ENCODE measurements around the gene GABRR3. TPM values are rescaled to one million over a fixed set of nuclear protein-coding genes. Genes with fewer than 3 reads are reported as not detected.

Gene GABRR3
- total and polyA plus RNA-seq, 2 experiments from 2014 or later = not detected

DNA sequence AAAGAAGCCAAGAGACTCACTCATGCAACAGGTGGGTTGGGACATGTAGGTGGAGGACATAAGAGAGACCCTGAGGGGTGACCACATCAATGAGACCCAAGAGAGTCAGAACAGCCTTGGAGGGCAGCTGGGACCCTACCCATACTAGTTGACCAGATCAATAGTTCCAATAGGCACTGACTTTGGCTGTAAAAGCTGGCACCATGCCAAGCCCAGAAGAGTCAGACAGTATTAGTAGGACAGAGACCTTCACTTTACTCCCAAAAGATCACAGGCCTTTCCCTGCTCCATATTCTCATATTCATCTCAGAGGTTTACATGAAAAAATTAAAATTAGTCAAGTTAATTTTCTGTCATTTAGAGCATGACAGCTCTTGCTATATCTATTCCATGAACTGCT is 20.9 kb upstream of the GABRR3 start:
- Histone ChIP-seq H2AFZ (no peak overlapping the region), H3K4me2 (no peak overlapping the region), H3K9me2 (ENCODE audit: insufficient read depth) (0 out of 2 replicates have a peak, but pooled peaks cover 4% of the 10 kb centered on the region), H3F3A (replicated peaks; ENCODE audit: low read depth) (no peaks in the 10 kb centered on the region), H3K79me2 (replicated peaks; ENCODE audit: insufficient read depth) (no peaks in the 10 kb centered on the region), H3K4me3 (no peak overlapping the region), H3K27ac (ENCODE audit: low read depth) (no peak overlapping the region), H4K20me1 (replicated peaks; ENCODE audit: insufficient read depth) (no peaks in the 10 kb centered on the region), H3K4me1 (ENCODE audit: insufficient read depth) (peaks cover 5% of the 10 kb centered on the region; the same call in 1 of the 2 replicates), H3K36me3 (ENCODE audit: insufficient read depth) (no peaks in the 10 kb centered on the region), H3K27me3 (ENCODE audit: insufficient read depth) (no peaks in the 10 kb centered on the region)
- H3K4me1 Mint-ChIP-seq = peaks cover 6% of the 10 kb centered on the region; the same call in 2 of the 3 replicates
- ATAC-seq = no peak
- no peak for TF ChIP-seq JUNB (IDR thresholded peaks at IDR 0.05; ENCODE audit: unreplicated experiment)
- no peak for TF ChIP-seq STAT1 (IDR thresholded peaks at IDR 0.05; ENCODE audit: unreplicated experiment)
- TF ChIP-seq, protein P1, sequence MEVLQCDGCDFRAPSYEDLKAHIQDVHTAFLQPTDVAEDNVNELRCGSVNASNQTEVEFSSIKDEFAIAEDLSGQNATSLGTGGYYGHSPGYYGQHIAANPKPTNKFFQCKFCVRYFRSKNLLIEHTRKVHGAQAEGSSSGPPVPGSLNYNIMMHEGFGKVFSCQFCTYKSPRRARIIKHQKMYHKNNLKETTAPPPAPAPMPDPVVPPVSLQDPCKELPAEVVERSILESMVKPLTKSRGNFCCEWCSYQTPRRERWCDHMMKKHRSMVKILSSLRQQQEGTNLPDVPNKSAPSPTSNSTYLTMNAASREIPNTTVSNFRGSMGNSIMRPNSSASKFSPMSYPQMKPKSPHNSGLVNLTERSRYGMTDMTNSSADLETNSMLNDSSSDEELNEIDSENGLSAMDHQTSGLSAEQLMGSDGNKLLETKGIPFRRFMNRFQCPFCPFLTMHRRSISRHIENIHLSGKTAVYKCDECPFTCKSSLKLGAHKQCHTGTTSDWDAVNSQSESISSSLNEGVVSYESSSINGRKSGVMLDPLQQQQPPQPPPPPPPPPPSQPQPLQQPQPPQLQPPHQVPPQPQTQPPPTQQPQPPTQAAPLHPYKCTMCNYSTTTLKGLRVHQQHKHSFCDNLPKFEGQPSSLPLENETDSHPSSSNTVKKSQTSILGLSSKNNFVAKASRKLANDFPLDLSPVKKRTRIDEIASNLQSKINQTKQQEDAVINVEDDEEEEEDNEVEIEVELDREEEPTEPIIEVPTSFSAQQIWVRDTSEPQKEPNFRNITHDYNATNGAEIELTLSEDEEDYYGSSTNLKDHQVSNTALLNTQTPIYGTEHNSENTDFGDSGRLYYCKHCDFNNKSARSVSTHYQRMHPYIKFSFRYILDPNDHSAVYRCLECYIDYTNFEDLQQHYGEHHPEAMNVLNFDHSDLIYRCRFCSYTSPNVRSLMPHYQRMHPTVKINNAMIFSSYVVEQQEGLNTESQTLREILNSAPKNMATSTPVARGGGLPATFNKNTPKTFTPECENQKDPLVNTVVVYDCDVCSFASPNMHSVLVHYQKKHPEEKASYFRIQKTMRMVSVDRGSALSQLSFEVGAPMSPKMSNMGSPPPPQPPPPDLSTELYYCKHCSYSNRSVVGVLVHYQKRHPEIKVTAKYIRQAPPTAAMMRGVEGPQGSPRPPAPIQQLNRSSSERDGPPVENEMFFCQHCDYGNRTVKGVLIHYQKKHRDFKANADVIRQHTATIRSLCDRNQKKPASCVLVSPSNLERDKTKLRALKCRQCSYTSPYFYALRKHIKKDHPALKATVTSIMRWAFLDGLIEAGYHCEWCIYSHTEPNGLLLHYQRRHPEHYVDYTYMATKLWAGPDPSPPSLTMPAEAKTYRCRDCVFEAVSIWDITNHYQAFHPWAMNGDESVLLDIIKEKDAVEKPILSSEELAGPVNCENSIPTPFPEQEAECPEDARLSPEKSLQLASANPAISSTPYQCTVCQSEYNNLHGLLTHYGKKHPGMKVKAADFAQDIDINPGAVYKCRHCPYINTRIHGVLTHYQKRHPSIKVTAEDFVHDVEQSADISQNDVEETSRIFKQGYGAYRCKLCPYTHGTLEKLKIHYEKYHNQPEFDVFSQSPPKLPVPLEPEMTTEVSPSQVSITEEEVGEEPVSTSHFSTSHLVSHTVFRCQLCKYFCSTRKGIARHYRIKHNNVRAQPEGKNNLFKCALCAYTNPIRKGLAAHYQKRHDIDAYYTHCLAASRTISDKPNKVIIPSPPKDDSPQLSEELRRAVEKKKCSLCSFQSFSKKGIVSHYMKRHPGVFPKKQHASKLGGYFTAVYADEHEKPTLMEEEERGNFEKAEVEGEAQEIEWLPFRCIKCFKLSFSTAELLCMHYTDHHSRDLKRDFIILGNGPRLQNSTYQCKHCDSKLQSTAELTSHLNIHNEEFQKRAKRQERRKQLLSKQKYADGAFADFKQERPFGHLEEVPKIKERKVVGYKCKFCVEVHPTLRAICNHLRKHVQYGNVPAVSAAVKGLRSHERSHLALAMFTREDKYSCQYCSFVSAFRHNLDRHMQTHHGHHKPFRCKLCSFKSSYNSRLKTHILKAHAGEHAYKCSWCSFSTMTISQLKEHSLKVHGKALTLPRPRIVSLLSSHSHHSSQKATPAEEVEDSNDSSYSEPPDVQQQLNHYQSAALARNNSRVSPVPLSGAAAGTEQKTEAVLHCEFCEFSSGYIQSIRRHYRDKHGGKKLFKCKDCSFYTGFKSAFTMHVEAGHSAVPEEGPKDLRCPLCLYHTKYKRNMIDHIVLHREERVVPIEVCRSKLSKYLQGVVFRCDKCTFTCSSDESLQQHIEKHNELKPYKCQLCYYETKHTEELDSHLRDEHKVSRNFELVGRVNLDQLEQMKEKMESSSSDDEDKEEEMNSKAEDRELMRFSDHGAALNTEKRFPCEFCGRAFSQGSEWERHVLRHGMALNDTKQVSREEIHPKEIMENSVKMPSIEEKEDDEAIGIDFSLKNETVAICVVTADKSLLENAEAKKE (CRISPR knock-in tag; IDR thresholded peaks at IDR 0.05) = no peak
- no peak for TF ChIP-seq NANOG (IDR thresholded peaks at IDR 0.05; ENCODE audit: borderline replicate concordance)
- TF ChIP-seq, protein P2, sequence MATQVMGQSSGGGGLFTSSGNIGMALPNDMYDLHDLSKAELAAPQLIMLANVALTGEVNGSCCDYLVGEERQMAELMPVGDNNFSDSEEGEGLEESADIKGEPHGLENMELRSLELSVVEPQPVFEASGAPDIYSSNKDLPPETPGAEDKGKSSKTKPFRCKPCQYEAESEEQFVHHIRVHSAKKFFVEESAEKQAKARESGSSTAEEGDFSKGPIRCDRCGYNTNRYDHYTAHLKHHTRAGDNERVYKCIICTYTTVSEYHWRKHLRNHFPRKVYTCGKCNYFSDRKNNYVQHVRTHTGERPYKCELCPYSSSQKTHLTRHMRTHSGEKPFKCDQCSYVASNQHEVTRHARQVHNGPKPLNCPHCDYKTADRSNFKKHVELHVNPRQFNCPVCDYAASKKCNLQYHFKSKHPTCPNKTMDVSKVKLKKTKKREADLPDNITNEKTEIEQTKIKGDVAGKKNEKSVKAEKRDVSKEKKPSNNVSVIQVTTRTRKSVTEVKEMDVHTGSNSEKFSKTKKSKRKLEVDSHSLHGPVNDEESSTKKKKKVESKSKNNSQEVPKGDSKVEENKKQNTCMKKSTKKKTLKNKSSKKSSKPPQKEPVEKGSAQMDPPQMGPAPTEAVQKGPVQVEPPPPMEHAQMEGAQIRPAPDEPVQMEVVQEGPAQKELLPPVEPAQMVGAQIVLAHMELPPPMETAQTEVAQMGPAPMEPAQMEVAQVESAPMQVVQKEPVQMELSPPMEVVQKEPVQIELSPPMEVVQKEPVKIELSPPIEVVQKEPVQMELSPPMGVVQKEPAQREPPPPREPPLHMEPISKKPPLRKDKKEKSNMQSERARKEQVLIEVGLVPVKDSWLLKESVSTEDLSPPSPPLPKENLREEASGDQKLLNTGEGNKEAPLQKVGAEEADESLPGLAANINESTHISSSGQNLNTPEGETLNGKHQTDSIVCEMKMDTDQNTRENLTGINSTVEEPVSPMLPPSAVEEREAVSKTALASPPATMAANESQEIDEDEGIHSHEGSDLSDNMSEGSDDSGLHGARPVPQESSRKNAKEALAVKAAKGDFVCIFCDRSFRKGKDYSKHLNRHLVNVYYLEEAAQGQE (IDR thresholded peaks at IDR 0.05; ENCODE audit: unreplicated experiment) = no peak
- no peak for TF ChIP-seq CREB1 (CRISPR knock-in tag; IDR thresholded peaks at IDR 0.05; ENCODE audit: low read depth)
- no peak for TF ChIP-seq ZNF114 (CRISPR knock-in tag; IDR thresholded peaks at IDR 0.05)
- no peak for TF ChIP-seq EZH2phosphoT487 (IDR thresholded peaks at IDR 0.05; ENCODE audit: unreplicated experiment)
- TF ChIP-seq, protein P3, sequence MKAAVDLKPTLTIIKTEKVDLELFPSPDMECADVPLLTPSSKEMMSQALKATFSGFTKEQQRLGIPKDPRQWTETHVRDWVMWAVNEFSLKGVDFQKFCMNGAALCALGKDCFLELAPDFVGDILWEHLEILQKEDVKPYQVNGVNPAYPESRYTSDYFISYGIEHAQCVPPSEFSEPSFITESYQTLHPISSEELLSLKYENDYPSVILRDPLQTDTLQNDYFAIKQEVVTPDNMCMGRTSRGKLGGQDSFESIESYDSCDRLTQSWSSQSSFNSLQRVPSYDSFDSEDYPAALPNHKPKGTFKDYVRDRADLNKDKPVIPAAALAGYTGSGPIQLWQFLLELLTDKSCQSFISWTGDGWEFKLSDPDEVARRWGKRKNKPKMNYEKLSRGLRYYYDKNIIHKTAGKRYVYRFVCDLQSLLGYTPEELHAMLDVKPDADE (IDR thresholded peaks at IDR 0.05) = no peak
- no peak for TF ChIP-seq ZNF331 (CRISPR knock-in tag; IDR thresholded peaks at IDR 0.05; ENCODE audit: low read depth)
- no peak for TF ChIP-seq POLR2AphosphoS5 (IDR thresholded peaks at IDR 0.05; ENCODE audit: low read depth)
- TF ChIP-seq, protein P4, sequence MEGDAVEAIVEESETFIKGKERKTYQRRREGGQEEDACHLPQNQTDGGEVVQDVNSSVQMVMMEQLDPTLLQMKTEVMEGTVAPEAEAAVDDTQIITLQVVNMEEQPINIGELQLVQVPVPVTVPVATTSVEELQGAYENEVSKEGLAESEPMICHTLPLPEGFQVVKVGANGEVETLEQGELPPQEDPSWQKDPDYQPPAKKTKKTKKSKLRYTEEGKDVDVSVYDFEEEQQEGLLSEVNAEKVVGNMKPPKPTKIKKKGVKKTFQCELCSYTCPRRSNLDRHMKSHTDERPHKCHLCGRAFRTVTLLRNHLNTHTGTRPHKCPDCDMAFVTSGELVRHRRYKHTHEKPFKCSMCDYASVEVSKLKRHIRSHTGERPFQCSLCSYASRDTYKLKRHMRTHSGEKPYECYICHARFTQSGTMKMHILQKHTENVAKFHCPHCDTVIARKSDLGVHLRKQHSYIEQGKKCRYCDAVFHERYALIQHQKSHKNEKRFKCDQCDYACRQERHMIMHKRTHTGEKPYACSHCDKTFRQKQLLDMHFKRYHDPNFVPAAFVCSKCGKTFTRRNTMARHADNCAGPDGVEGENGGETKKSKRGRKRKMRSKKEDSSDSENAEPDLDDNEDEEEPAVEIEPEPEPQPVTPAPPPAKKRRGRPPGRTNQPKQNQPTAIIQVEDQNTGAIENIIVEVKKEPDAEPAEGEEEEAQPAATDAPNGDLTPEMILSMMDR (conservative IDR thresholded peaks at IDR 0.05; ENCODE audit: low read depth in 2 of 2) = no peak
- TF ChIP-seq EZH2 (IDR thresholded peaks at IDR 0.05; ENCODE audit: low read depth, unreplicated experiment) = no peak
- no peak overlapping the region for H3K27ac Mint-ChIP-seq
- no peak for DNase-seq (ENCODE audit: low spot score)
- no peak overlapping the region for H3K4me3 Mint-ChIP-seq
- no peaks in the 10 kb centered on the region for H3K9me3 Mint-ChIP-seq
- H3K27me3 Mint-ChIP-seq (ENCODE audit: insufficient read depth, low read depth, poor library complexity) = no peaks in the 10 kb centered on the region
- H3K36me3 Mint-ChIP-seq (ENCODE audit: low read depth) = no peaks in the 10 kb centered on the region

Measured in GM23338 (cell line).